Stomach (tissue), 9 donors: ENCODE measurements around the gene VIPR2. TPM values are rescaled to one million over a fixed set of nuclear protein-coding genes. Genes with fewer than 3 reads are reported as not detected.

Source experiments
- DNase-seq, 2 donors: peaks; one replicate each; pipeline versions ENCODE4 v3.0.0 to v3.0.0-alpha.2; 2013 to 2019
- H3K27ac ChIP-seq, 5 donors: fragments of 200-600 bp in 4 of 5; sonication (generic) in 4 of 5; one replicate each; pipeline ENCODE4 v1.5.1; 2013 to 2019; ENCODE audit warnings: mild to moderate bottlenecking in 1 of 5, moderate library complexity in 1 of 5
- H3K27me3 ChIP-seq, 3 donors: fragments of 200-600 bp; sonication (generic); one replicate each; pipeline ENCODE4 v1.5.1; 2017 to 2019; ENCODE audit warnings: mixed run types in 1 of 3
- H3K36me3 ChIP-seq, 4 donors: fragments of 200-600 bp; sonication (generic); 1 replicate in 3 of 4; 2 replicates in 1 of 4; pipeline ENCODE4 v1.5.1; 2016 to 2019
- H3K4me1 ChIP-seq, 4 donors: fragments of 200-600 bp; sonication (generic); one replicate each; pipeline ENCODE4 v1.5.1; 2016 to 2019
- H3K4me3 ChIP-seq, 4 donors: fragments of 200-600 bp; sonication (generic) in 3 of 4; one replicate each; pipeline ENCODE4 v1.5.1; 2016 to 2019; ENCODE audit warnings: mild to moderate bottlenecking in 1 of 4
- H3K9me3 ChIP-seq, 4 donors: fragments of 200-600 bp; sonication (generic); one replicate each; pipeline ENCODE4 v1.5.1; 2016 to 2019
- EP300 ChIP-seq: sonication (generic); formaldehyde crosslinking; IDR thresholded peaks from one replicate; pipeline ENCODE4 v1.6.1; 2017; ENCODE audit warnings: antibody characterized with exemption
- POLR2A ChIP-seq, 4 donors: fragments of 450-650 bp; IDR thresholded peaks; one replicate each; pipeline ENCODE4 v1.6.1; 2016; ENCODE audit warnings: antibody characterized with exemption in 4 of 4, control low read depth in 2 of 4, mild to moderate bottlenecking in 1 of 4, moderate library complexity in 1 of 4
- POLR2AphosphoS5 ChIP-seq, 3 donors: sonication (generic); formaldehyde crosslinking; IDR thresholded peaks; one replicate each; pipeline ENCODE4 v1.6.1; 2016; ENCODE audit warnings: antibody characterized with exemption in 3 of 3
- WGBS, 5 donors: extraction: QIAGEN DNeasy Blood & Tissue Kit in 3 of 5; methylation state at CpG; one replicate each; pipeline versions ENCODE4 v1.1.5 to v1.1.7; 2013 to 2018; 5-methylcytosine and 5-hydroxymethylcytosine counted together
- intact Hi-C: fragments of 100-400 bp; cut with DNase I; formaldehyde crosslinking; loops from one replicate; pipeline ENCODE4 v1.15.1; 2023; ENCODE audit warnings: low total_unique reads
- polyA plus RNA-seq, 3 donors: library from polyadenylated mRNA; stranded (reverse); fragments of 200-250 nt; gene quantifications; one replicate each; pipeline ENCODE4 v1.2.3, GENCODE V29; 2013
- total RNA-seq, 5 donors: library from RNA; depleted of rRNA; stranded (reverse); fragments of >200 nt; gene quantifications; one replicate each; pipeline versions ENCODE4 v1.1.0 to v1.2.3, GENCODE V29; 2014 to 2016
- TF ChIP-seq, protein P1 (sequence below), 7 experiments: fragments of 450-650 bp in 4 of 7; fragments of 200-600 bp in 3 of 7; sonication (generic) in 3 of 7; IDR thresholded peaks; one replicate each; pipeline ENCODE4 v1.5.1; 2016 to 2019; ENCODE audit warnings: antibody characterized with exemption in 7 of 7, control low read depth in 2 of 7, mild to moderate bottlenecking in 1 of 7
- donor health status: healthy with polysubstance abuse.
- donor health status: Bipolar disorder and iron deficiency.
- donor health status: healthy.

The VIPR2 gene
- total and polyA plus RNA-seq, 8 donors = 1.2 to 25.4 (median 4.6) TPM

DNA sequence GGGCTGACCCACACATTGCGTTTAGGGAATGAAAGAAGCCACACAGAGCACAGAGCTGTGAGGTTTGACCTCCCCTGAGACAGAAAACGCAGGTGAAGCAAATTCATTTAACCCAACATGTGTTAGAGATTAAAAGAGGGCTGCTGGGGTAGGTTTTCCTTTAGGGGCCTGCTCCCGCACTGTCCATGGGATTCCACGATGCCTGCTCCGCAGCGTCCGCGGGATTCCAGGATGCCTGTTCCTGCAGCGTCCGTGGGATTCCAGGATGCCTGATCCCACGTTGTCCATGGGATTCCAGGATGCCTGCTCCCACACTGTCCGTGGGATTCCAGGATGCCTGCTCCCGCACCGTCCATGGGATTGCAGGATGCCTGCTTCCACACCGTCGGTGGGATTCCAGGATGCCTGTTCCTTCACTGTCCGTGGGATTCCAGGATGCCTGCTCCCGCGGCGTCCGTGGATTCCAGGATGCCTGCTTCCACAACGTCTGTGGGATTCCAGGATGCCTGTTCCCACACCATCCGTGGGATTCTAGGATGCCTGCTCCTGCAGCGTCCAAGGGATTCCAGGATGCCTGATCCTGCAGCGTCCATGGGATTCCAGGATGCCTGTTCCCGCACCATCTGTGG, 78.7 kb downstream of the VIPR2 start:
- no peak for DNase-seq
- whole genome bisulfite sequencing, 5 donors = 85 to 93% (median 90%) methylated on average over 21 to 26 of the region's 26 CpGs
- peaks cover 4 to 41% (median 21%) of the 10 kb centered on the region in 4 donors for H3K4me1 ChIP-seq

DNA sequence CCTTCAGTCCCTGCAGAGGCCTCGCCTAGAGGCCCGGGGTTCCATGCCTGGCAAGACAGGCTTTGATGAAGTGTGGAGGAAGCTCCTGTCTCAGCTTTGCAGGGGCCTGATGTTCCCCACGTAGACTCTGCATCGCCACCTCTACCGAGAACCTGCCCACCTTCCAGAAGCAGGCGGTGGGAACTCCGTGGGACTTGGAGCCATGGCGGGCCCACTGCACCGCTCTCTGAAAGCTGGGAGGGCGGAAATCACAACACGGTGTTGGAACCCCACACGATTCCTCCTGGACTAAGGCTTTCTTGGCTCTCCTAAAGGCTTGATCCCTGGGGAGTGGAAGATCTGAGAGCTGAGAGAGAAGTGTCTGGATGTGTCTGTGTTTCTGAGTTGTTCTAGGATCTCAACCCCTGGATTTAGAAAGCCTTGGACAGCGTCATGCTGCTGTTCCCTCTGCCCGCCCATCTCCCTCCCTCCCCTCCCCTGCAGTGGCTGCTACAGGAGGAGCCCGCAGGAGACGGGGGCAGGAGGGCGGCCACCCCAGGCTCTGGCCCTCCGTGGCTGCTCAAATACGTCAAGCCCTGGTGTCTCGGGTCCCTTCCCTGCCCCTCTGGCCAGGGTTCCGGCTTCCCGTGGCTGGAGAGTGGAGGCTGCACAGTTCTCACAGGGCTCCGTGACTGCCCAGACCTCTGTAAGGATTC, 79.7 kb downstream of the VIPR2 start:
- H3K27ac ChIP-seq = peak overlapping the region in 4 of 5 donors; percentile 26 to 36 (median 30)
- intact Hi-C loops = no loop called here
- no peak for DNase-seq
- H3K4me3 ChIP-seq = no peak overlapping the region
- no peak for TF ChIP-seq EP300
- TF ChIP-seq, protein P1, sequence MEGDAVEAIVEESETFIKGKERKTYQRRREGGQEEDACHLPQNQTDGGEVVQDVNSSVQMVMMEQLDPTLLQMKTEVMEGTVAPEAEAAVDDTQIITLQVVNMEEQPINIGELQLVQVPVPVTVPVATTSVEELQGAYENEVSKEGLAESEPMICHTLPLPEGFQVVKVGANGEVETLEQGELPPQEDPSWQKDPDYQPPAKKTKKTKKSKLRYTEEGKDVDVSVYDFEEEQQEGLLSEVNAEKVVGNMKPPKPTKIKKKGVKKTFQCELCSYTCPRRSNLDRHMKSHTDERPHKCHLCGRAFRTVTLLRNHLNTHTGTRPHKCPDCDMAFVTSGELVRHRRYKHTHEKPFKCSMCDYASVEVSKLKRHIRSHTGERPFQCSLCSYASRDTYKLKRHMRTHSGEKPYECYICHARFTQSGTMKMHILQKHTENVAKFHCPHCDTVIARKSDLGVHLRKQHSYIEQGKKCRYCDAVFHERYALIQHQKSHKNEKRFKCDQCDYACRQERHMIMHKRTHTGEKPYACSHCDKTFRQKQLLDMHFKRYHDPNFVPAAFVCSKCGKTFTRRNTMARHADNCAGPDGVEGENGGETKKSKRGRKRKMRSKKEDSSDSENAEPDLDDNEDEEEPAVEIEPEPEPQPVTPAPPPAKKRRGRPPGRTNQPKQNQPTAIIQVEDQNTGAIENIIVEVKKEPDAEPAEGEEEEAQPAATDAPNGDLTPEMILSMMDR (IDR thresholded peaks at IDR 0.05) = no peak
- no peak for TF ChIP-seq POLR2A (IDR thresholded peaks at IDR 0.05)
- H3K4me1 ChIP-seq = peaks cover 4 to 31% (median 16%) of the 10 kb centered on the region in 4 donors
- H3K9me3 ChIP-seq = peaks cover 0 to 7% (median 2%) of the 10 kb centered on the region in 4 donors
- 71 to 78% (median 72%) methylated on average over 23 of the region's 23 CpGs for WGBS, 5 donors
- peaks cover 0 to 5% (median 0%) of the 10 kb centered on the region in 4 donors for H3K36me3 ChIP-seq
- peaks cover 0 to 8% (median 6%) of the 10 kb centered on the region in 3 donors for H3K27me3 ChIP-seq

More for the DNA sequence above, 78.7 kb downstream of the VIPR2 start:
- intact Hi-C loops = no loop called here
- no peak for TF ChIP-seq POLR2A (IDR thresholded peaks at IDR 0.05)
- no peak for TF ChIP-seq EP300
- TF ChIP-seq, protein P1 (IDR thresholded peaks at IDR 0.05) = no peak
- TF ChIP-seq POLR2AphosphoS5 (IDR thresholded peaks at IDR 0.05) = no peak
- Histone ChIP-seq H3K9me3 (peaks cover 0 to 7% (median 2%) of the 10 kb centered on the region in 4 donors), H3K4me3 (no peak overlapping the region), H3K27me3 (peaks cover 0 to 8% (median 6%) of the 10 kb centered on the region in 3 donors), H3K36me3 (peaks cover 0 to 5% (median 0%) of the 10 kb centered on the region in 4 donors), H3K27ac (peak overlapping the region in 1 of 5 donors; percentile 31)

DNA sequence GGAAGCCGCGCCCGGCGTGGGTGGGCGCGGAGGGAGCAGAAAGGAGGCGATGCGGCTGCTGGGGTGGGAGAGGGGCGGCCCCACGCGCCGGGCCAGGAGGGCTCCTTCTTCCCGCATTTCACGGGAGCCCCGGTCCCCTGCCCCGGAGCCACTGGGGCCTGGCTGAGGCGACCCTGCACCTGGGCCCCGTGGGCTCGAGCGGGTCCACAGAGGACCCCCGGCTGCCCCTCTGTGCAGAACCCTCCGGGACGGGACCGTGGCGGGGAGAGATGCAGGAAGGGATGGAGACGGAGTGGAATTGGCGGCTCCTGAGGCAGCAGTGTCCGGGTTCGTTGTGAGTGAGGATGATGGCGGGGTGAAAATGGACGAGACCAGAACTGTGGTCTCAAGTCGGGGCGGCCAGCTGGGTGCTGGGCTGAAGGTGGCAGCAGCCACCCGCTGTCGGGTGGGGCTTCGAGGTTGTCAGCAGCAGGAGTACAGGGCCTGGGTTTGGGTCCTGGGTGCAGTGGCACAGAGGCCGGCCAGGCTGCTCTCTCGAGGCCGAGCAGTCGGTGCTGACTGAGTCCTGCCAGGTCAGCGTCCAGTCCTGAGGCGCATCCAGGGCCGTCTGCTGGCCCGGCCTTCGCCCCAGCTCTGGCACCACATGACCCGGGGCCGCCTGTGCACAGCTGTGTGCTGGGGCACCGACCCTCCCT, 80.4 kb downstream of the VIPR2 start:
- peaks cover 0 to 8% (median 6%) of the 10 kb centered on the region in 3 donors for H3K27me3 ChIP-seq
- H3K4me1 ChIP-seq = peaks cover 4 to 26% (median 13%) of the 10 kb centered on the region in 4 donors
- WGBS, 5 donors = 91 to 94% (median 93%) methylated on average over 36 to 48 of the region's 48 CpGs
- H3K4me3 ChIP-seq = no peak overlapping the region
- DNase-seq = no peak
- peak overlapping the region in 4 of 5 donors; percentile 26 to 36 (median 30) for H3K27ac ChIP-seq
- peaks cover 0 to 5% (median 0%) of the 10 kb centered on the region in 4 donors for H3K36me3 ChIP-seq
- TF ChIP-seq POLR2A (IDR thresholded peaks at IDR 0.05) (no peak), POLR2AphosphoS5 (IDR thresholded peaks at IDR 0.05) (no peak), EP300 (no peak)
- TF ChIP-seq, protein P1 (IDR thresholded peaks at IDR 0.05) = no peak
- peaks cover 0 to 7% (median 2%) of the 10 kb centered on the region in 4 donors for H3K9me3 ChIP-seq
- intact Hi-C loops = no loop called here
